GM19023 (cell line): Measurements from ENCODE around the gene DENND4A.

Experiments
- ATAC-seq: cut with Tn5 transposase; IDR thresholded peaks from one replicate; pipeline ENCODE4 v1.9.1; 2021; ENCODE audit warnings: mild to moderate bottlenecking, moderate library complexity; ENCODE audit not compliant: unreplicated experiment

DENND4A gene

GRCh38 chr15:65682404-65682911 is 109.6 kb downstream of the DENND4A start:
- no peak for ATAC-seq

- ATAC-seq, result no peak
Measured at GRCh38 chr15:65680544-65680943, 111.5 kb downstream of the DENND4A start.

DNA sequence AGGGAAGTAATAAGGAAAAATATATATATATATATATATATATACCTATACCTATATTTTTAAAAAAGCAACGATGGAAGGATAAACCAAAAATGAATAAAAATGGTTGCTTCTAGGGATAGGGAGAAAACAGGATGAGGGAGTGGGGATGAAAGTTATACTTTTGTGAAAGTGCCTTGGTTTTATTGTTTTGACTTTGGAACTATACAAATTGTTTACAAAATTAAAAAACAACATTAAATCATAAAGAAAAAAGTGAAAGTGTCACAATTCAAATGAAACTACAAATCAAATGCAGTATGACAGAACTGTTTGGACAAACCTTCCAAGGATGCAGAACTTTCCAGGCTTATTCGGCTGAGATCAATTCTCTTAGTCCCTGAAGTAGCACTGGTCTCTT is 116.0 kb downstream of the DENND4A start:
- no peak for ATAC-seq

DNA sequence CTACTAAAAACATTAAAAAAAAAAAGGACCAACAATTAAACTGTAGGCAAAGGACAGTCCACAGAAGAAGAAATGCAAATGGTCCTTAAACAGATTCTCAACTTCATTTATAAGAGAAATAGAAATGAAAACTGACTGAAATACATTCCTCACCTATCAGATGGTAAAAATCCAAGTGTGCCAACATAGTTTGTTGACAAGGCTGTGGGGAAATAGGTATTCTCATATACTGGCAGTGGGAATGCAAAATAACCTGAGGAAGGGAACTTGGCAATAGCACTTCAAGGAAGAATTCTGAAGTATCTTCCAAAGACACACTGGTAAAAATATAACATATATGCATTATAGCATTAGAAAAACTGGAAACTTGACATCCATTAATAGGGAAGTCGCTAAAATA is 116.5 kb downstream of the DENND4A start:
- ATAC-seq, result no peak

DNA sequence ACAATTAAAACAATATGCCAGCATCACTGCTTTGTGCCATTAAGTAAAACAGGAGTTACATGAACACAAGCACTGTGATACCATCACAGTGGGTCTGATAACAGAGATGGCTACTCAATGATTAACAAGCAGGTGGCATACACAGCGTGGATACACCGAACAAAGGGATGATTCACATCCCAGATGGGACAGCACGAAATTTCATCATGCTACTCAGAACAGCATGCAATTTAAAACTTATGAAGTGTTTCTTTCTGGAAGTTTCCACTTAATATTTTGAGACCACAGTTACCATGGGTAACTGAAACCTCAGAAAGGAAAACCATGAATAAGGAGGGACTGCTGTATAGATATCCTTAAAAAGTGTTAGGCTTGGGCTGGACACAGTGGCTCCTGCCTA is 125.8 kb downstream of the DENND4A start:
- no peak for ATAC-seq

DNA sequence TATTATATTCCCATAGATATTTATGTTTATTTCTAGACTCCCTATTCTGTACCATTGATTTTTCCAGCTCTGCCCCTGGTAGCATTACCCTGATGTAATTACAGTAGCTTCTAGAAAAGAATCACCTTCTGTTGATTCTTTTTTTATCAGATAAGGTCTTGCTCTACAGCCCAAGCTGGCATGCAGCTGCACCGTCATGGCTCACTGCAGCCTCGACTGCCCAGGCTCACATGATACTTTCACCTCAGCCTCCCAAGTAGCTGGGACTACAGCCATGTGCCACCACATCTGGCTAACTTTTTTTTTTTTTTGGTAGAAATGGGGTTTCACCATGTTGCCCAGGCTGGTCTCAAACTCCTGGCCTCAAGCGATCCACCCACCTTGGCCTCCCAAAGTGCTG is 128.6 kb downstream of the DENND4A start:
- no peak for ATAC-seq

DNA sequence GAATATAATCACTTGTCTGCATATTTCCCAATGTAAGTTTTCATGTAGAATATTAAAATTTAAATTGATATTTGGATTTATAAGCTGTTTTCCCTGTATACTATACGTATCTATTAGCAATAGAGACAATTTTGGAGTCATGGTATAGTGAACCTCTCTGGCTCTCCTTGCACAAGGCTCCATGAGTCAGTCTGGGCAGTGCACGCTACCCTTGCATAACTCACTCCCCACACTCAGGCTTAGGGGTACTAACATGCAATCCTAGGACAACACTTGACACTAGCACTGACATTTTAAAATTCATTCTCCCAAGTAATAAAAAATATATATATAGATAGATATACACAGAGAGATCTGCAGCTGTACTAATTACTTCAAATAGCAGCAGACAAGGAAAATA is 131.2 kb downstream of the DENND4A start:
- ATAC-seq, result no peak

GRCh38 chr15:65659502-65660052 is 132.5 kb downstream of the DENND4A start:
- no peak for ATAC-seq

- no peak for ATAC-seq
Measured at GRCh38 chr15:65655457-65655856, 136.6 kb downstream of the DENND4A start.

DNA sequence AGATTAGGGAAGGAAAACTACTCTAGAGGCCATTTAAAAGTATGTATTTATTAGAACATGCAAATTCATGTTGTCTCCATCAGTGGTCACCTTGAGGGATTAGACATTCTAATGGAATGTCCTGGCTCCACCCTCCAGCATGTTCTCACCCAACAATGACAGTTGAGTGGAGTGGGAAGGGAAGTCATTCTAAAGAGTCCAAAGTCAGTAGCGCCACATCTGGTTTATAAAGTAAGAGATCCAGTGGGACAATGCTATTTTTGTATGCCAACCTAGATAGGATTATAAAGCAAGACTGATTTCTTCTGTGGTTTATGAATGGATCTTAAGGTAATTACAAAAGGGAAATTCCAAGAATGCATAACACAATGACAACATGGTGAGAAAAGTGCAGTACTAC is 137.1 kb downstream of the DENND4A start:
- ATAC-seq, result no peak

- ATAC-seq, result no peak
Measured at GRCh38 chr15:65653801-65654521, 138.1 kb downstream of the DENND4A start.

GRCh38 chr15:65653341-65653740 is 138.8 kb downstream of the DENND4A start:
- no peak for ATAC-seq

GRCh38 chr15:65651831-65652749 is 140.0 kb downstream of the DENND4A start:
- no peak for ATAC-seq

GRCh38 chr15:65651042-65651322 is 141.1 kb downstream of the DENND4A start:
- ATAC-seq, result no peak

DNA sequence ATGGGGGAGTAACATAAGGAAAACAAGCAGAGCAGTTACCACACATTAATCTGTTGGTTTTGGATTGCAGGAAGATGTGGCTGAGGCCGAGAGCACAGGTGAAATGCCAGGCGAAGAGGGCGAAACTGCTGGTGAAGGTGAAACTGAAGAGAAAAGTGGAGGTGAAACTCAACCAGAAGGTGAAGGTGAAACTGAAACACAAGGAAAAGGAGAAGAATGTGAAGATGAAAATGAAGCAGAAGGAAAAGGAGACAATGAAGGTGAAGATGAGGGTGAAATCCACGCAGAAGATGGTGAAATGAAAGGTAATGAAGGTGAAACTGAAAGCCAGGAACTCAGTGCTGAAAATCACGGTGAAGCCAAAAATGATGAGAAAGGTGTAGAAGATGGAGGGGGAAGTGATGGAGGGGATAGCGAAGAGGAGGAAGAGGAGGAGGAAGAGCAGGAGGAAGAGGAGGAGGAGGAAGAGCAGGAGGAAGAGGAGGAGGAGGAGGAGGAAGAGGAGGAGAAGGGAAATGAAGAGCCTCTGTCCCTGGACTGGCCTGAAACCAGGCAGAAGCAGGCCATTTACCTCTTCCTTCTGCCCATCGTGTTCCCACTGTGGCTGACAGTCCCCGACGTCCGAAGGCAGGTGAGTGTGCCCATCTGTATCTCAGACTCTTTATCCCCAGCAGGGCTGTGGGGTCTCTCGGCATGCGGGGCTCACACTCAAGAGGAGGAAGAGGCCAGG is 141.6 kb downstream of the DENND4A start:
- no peak for ATAC-seq

DNA sequence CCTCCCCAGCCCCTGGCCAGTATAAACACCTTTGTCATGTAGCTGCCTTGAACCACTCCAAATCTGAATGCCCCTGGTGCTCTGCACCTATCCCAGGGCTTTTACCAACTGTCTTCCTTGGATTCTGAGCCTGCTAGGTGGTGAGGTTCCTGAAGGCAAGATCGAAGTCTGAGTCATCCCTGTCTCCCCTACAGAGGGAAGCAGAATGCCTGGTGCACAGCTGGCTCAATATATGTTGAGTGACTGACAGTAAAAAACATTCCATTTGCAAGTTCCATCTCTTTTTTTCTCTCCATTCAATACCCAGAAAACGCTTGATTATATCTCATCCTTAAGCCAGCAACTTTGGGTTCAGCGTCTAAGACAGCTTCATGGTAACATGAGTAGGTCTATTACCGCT is 145.6 kb downstream of the DENND4A start:
- ATAC-seq, result no peak

GRCh38 chr15:65645392-65645791 is 146.7 kb downstream of the DENND4A start:
- no peak for ATAC-seq

- ATAC-seq, result no peak
Measured at GRCh38 chr15:65644282-65644681, 147.8 kb downstream of the DENND4A start.

DNA sequence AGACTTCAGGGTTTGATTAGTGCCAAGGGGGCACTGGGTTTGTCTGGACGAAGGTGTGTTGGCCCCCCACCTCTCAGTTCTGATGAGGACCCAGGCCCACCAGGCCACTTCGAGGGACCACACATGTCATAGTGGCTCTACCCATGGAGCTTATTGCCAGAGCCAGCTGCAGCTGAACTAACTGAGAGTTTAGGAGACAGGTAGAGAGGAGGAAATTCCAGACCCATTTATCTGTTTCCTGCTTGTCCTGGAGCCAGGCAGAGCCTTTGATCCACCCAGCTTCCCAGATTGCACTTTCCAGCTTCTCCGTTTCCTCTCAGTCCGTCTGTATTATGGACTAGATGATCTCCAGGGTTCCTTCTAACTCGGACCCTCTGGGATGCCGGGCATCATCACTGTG is 149.5 kb downstream of the DENND4A start:
- no peak for ATAC-seq

DNA sequence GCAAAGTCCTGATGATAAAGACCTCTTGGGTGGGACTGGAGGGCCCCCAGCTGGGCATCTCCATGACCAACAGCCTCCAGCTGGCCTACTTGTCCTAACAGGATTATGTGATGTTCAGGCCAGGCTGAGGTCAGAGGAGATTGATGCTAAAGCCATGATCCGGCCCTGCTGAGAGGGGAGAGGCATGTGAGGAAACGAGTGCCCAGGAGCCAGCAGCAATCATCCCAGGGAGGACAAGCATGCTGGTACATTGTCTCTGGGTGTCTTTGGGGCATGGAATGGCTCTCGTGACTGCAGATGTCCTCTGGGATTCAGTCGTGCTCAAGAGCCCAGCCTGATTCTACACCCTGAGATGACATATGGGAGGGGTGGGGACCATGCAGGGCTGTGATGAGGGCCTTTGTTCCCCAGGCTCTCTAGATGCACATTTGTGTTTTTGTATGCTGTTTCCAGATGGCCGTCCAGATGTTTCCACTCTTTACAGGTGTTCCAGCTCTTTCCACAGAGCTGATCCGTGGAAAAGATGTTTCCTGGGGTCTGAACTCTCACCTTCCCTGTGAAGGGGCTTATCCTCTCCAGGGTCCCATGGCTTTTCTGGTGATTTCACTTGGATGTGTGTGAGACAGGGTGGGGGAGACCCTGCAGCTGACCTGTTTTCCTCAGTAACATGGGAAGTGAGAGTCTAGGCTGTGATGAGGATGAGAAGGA is 150.2 kb downstream of the DENND4A start:
- ATAC-seq, result no peak

GRCh38 chr15:65639509-65639908 is 152.6 kb downstream of the DENND4A start:
- ATAC-seq, result no peak
